Measurements from ENCODE around the gene HIVEP1. TPM values are rescaled to one million over a fixed set of nuclear protein-coding genes. Genes with fewer than 3 reads are reported as not detected.

HIVEP1 gene
- total RNA-seq, 2 donors from 2014 or later = 22.3 to 34.4 TPM

DNA sequence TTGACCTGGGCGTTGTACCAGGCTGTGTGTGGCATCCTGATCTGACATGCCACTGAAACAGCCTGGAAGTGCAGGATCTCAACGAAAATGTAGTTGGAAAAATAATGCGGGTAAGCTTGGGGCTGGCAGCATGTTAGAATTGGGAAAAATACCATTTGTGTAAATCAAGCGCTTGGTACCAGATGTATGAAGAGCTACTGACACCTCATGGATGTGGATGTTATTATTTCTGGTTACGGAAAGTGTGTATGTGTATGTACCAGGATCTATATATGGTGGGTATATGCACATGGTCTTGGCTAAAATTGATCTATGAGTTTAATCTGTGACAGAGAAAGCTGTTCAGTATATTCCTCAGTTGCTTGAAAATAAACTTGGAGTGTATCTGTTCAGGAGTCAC, 22.7 kb downstream of the HIVEP1 start:
- Histone ChIP-seq H3K27ac (no peak overlapping the region), H3K36me3 (no peaks in the 10 kb centered on the region), H3K27me3 (replicated peaks; ENCODE audit: insufficient read depth) (no peaks in the 10 kb centered on the region), H3K9me3 (no peaks in the 10 kb centered on the region), H3K4me1 (ENCODE audit: control insufficient read depth in 1 of 2, low read depth in 2 of 2) (peaks cover 0 to 32% of the 10 kb centered on the region in 2 donors), H3K4me3 (no peak overlapping the region)
- no peak for TF ChIP-seq CTCF (IDR thresholded peaks at IDR 0.05)
- no peak for ATAC-seq (ENCODE audit: insufficient number of reproducible peaks, low FRiP score, low read depth)
- DNase-seq (ENCODE audit: low spot score) = no peak

DNA sequence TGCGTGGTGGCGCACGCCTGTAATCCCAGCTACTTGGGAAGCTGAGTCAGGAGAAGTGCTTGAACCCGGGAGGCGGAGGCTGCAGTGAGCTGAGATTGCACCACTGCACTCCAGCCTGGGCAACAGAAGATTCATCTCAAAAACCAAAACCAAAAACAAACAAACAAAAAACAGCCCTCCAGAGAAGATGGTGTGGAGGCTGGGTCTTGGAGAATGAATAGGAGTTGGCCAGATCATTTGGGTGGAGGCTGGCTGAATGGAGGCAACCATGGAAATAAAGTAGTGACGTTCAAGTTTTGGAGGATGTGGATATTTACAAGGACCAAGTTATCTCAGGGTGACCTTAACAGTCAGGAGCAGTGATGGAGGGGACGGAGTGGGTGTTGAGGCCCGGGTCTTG, 24.7 kb downstream of the HIVEP1 start:
- H3K9me3 ChIP-seq = no peaks in the 10 kb centered on the region
- no peak overlapping the region for H3K4me3 ChIP-seq
- H3K36me3 ChIP-seq = no peaks in the 10 kb centered on the region
- no peak for TF ChIP-seq CTCF (IDR thresholded peaks at IDR 0.05)
- no peak for ATAC-seq (ENCODE audit: insufficient number of reproducible peaks, low FRiP score, low read depth)
- H3K4me1 ChIP-seq (ENCODE audit: control insufficient read depth in 1 of 2, low read depth in 2 of 2) = peaks cover 0 to 32% of the 10 kb centered on the region in 2 donors
- no peak for DNase-seq (ENCODE audit: low spot score)
- no peak overlapping the region for H3K27ac ChIP-seq
- no peaks in the 10 kb centered on the region for H3K27me3 ChIP-seq (replicated peaks; ENCODE audit: insufficient read depth)

GRCh38 chr6:12037798-12038197, 25.7 kb downstream of the HIVEP1 start:
- Histone ChIP-seq H3K4me1 (ENCODE audit: control insufficient read depth in 1 of 2, low read depth in 2 of 2) (peaks cover 0 to 32% of the 10 kb centered on the region in 2 donors), H3K4me3 (no peak overlapping the region)
- TF ChIP-seq CTCF (IDR thresholded peaks at IDR 0.05) = no peak

DNA sequence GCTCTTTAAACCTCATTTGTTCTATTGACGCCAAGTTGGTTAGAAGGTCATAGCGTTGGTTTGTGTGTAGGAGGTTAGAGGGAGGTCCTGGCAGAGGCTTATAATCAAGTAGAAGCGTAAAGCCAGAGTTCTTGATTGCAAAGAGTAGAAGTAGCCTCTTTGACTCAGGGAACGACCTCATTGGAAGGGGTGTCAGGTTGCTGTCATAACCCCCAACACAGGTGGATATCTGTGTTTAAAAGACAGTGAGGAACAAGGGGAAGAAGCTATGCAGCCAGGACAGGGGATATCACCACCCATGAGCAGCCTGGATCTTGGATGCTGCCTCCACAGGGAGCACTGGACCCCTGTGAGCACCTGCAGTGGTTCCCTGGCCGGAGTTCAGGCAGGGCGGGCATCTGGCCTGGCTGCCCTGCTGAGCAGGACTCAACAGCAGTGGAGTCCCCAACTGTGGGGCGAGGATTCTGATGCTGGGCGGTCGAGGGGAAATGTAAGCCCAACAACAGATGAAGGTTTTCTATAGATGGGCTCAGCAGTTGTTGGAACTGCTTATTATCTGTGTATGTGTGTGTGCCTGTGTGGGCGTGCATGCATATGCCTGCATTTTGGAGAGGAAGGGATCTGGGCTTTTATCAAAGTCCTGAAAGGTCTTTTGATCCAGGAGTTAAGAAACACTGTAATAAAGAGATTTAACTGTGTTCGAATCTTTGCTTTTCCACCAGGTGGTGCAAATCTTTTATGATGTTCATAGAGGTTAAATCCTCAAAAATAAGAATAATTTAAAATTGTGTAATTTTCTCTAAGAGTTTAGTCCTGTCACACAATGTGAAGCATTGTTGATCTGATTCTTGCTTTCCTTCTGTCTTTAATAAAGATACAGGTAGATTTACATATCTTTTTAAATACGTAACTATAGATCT, 27.7 kb downstream of the HIVEP1 start:
- Histone ChIP-seq H3K4me1 (ENCODE audit: control insufficient read depth in 1 of 2, low read depth in 2 of 2) (peaks cover 4 to 19% of the 10 kb centered on the region in 2 donors), H3K4me3 (no peak overlapping the region), H3K27ac (no peak overlapping the region), H3K27me3 (replicated peaks; ENCODE audit: insufficient read depth) (no peaks in the 10 kb centered on the region), H3K36me3 (no peaks in the 10 kb centered on the region), H3K9me3 (no peaks in the 10 kb centered on the region)
- no peak for TF ChIP-seq CTCF (IDR thresholded peaks at IDR 0.05)
- no peak for DNase-seq (ENCODE audit: low spot score)
- no peak for ATAC-seq (ENCODE audit: insufficient number of reproducible peaks, low FRiP score, low read depth)

More at GRCh38 chr6:12037798-12038197, 25.7 kb downstream of the HIVEP1 start:
- ATAC-seq (ENCODE audit: insufficient number of reproducible peaks, low FRiP score, low read depth) = no peak
- Histone ChIP-seq H3K9me3 (no peaks in the 10 kb centered on the region), H3K27ac (no peak overlapping the region), H3K36me3 (no peaks in the 10 kb centered on the region), H3K27me3 (replicated peaks; ENCODE audit: insufficient read depth) (no peaks in the 10 kb centered on the region)
- DNase-seq (ENCODE audit: low spot score) = no peak

DNA sequence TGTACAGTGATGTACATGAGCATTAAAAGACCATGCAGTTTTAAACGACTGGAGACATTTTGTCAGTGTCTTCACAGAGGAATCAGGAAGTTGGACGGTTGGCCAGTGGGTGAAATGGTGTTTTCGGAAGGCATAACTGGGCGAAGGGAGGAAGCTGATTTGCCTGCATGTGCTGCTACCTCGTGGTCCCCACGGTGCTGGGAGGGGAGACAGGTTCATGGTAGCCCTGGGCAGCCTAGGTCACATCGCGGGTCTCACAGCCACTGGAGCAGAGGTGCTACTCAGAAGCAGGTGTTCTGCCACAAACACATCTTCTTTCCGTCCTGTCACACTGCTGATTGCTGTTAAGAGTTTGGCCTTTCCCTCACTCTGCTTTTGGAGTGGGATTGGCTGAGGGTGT, 35.2 kb downstream of the HIVEP1 start:
- ATAC-seq (ENCODE audit: insufficient number of reproducible peaks, low FRiP score, low read depth) = no peak

More for the DNA sequence above, 35.2 kb downstream of the HIVEP1 start:
- Histone ChIP-seq H3K4me3 (no peak overlapping the region), H3K36me3 (no peaks in the 10 kb centered on the region), H3K27ac (no peak overlapping the region), H3K27me3 (replicated peaks; ENCODE audit: insufficient read depth) (no peaks in the 10 kb centered on the region), H3K4me1 (ENCODE audit: control insufficient read depth in 1 of 2, low read depth in 2 of 2) (peaks cover 7 to 11% of the 10 kb centered on the region in 2 donors), H3K9me3 (no peaks in the 10 kb centered on the region)
- no peak for TF ChIP-seq CTCF (IDR thresholded peaks at IDR 0.05)
- DNase-seq (ENCODE audit: low spot score) = no peak
